SK-N-SH (cell line): ENCODE data around the gene TRPT1. TPM values are rescaled to one million over a fixed set of nuclear protein-coding genes. Genes with fewer than 3 reads are reported as not detected.
"Not testable (repeated sequence)": the region's sequence is repeated elsewhere in the genome, so short reads cannot be mapped to it uniquely, and the experiment has no call there.

ENCODE experiments used
- CTCF ChIA-PET: fragments of 300-600, 350-600 bp; formaldehyde crosslinking; extraction: SDS; loops from one replicate; lab custom pipeline; 2021; lab: Yijun Ruan, JAX
- POLR2A ChIA-PET: fragments of 350-600 bp; sonication (Branson Sonifier 250); formaldehyde crosslinking; extraction: SDS; loops from one replicate; lab custom pipeline; 2020; ENCODE audit warnings: antibody characterized with exemption, inconsistent platforms; lab: Yijun Ruan, JAX
- DNase-seq: peaks from one replicate; pipeline ENCODE4 v3.0.0; 2012
- H2AFZ ChIP-seq: fragments of 200-600 bp; sonication (generic); 2 replicates; pipeline ENCODE4 v1.8.1; 2016; ENCODE audit warnings: antibody characterized with exemption, mild to moderate bottlenecking, low read depth
- H3F3A ChIP-seq: fragments of 200-600 bp; sonication (generic); replicated peaks from 2 replicates; pipeline ENCODE3; 2016; ENCODE audit warnings: antibody characterized with exemption, mild to moderate bottlenecking; ENCODE audit not compliant: insufficient read depth
- H3K27ac ChIP-seq, 2 experiments: fragments of 200-500 bp in 1 of 2; fragments of 200-600 bp in 1 of 2; sonication (Bioruptor generic) in 1 of 2; sonication (generic), shearing (Covaris generic) in 1 of 2; 2 replicates each; pipeline versions ENCODE4 v1.5.1 to v1.6.1; 2014 to 2016; ENCODE audit warnings: low read depth in 2 of 2, inconsistent platforms in 1 of 2, low read length in 1 of 2, mild to moderate bottlenecking in 1 of 2, mixed read lengths in 1 of 2
- H3K27me3 ChIP-seq: fragments of 200-600 bp; sonication (generic), shearing (Covaris generic); 2 replicates; pipeline ENCODE4 v1.6.1; 2016; ENCODE audit warnings: mixed run types; ENCODE audit not compliant: insufficient read depth
- H3K36me3 ChIP-seq, 2 experiments: fragments of 200-500 bp in 1 of 2; fragments of 200-600 bp in 1 of 2; sonication (Bioruptor generic) in 1 of 2; sonication (generic) in 1 of 2; replicated peaks in 1 of 2; 2 replicates each; pipeline versions ENCODE3 to v1.5.1; 2014 to 2016; ENCODE audit warnings: low read length in 1 of 2, mild to moderate bottlenecking in 1 of 2; ENCODE audit not compliant: insufficient read depth in 2 of 2, control insufficient read depth in 1 of 2
- H3K4me1 ChIP-seq, 2 experiments: fragments of 200-500 bp in 1 of 2; fragments of 200-600 bp in 1 of 2; sonication (Bioruptor generic) in 1 of 2; sonication (generic), shearing (Covaris generic) in 1 of 2; 2 replicates each; pipeline versions ENCODE4 v1.5.1 to v1.6.1; 2014 to 2016; ENCODE audit warnings: low read depth in 1 of 2, low read length in 1 of 2, mixed run types in 1 of 2; ENCODE audit not compliant: insufficient read depth in 2 of 2, control insufficient read depth in 1 of 2
- H3K4me2 ChIP-seq: fragments of 200-600 bp; sonication (generic), shearing (Covaris generic); 2 replicates; pipeline ENCODE4 v1.6.1; 2017; ENCODE audit warnings: mixed run types
- H3K4me3 ChIP-seq, 2 experiments: fragments of 200-500 bp in 1 of 2; fragments of 200-600 bp in 1 of 2; sonication (Bioruptor generic) in 1 of 2; sonication (generic), shearing (Covaris generic) in 1 of 2; 2 replicates each; pipeline versions ENCODE4 v1.5.1 to v1.8.1; 2014 to 2016; ENCODE audit warnings: low read depth in 2 of 2, inconsistent platforms in 1 of 2, low read length in 1 of 2, mild to moderate bottlenecking in 1 of 2, mixed read lengths in 1 of 2, moderate library complexity in 1 of 2
- H3K79me2 ChIP-seq: fragments of 200-600 bp; sonication (generic); 2 replicates; pipeline ENCODE4 v1.8.1; 2017; ENCODE audit warnings: mild to moderate bottlenecking; ENCODE audit not compliant: insufficient read depth
- H3K9ac ChIP-seq: fragments of 200-600 bp; sonication (generic); 2 replicates; pipeline ENCODE4 v1.6.1; 2017; ENCODE audit warnings: mixed run types
- H3K9me2 ChIP-seq: fragments of 200-600 bp; sonication (generic); 2 replicates; pipeline ENCODE4 v1.6.1; 2017; ENCODE audit warnings: mixed run types
- H3K9me3 ChIP-seq: fragments of 200-600 bp; sonication (generic); 2 replicates; pipeline ENCODE4 v1.6.1; 2017; ENCODE audit warnings: mixed run types, mild to moderate bottlenecking, moderate library complexity
- H4K20me1 ChIP-seq: fragments of 200-600 bp; sonication (generic); 2 replicates; pipeline ENCODE4 v1.6.1; 2017; ENCODE audit warnings: mild to moderate bottlenecking, mixed run types; ENCODE audit not compliant: insufficient read depth
- CHD2 ChIP-seq: fragments of 150-350 bp; IDR thresholded peaks from 2 replicates; pipeline ENCODE4 v1.6.1; 2018; ENCODE audit warnings: low read length; ENCODE audit not compliant: partially characterized antibody
- FOXM1 ChIP-seq: IDR thresholded peaks from 2 replicates; pipeline ENCODE4 v1.4.0; 2012; ENCODE audit warnings: low read depth, mild to moderate bottlenecking
- JUND ChIP-seq: IDR thresholded peaks from 2 replicates; pipeline ENCODE4 v1.4.0; 2012
- MXI1 ChIP-seq: IDR thresholded peaks from 2 replicates; pipeline ENCODE4 v1.6.1; 2012; ENCODE audit warnings: mild to moderate bottlenecking, low read depth, low read length, improper control_type of control experiment
- NFIC ChIP-seq: IDR thresholded peaks from 2 replicates; pipeline ENCODE4 v1.4.0; 2012; ENCODE audit warnings: borderline replicate concordance
- NRF1 ChIP-seq: IDR thresholded peaks from 2 replicates; pipeline ENCODE4 v1.6.1; 2012; ENCODE audit warnings: low read depth, mild to moderate bottlenecking, low read length
- POLR2AphosphoS5 ChIP-seq: IDR thresholded peaks from 2 replicates; pipeline ENCODE4 v1.6.1; 2012; ENCODE audit warnings: low read depth, low read length
- RAD21 ChIP-seq: IDR thresholded peaks from 2 replicates; pipeline ENCODE4 v1.6.1; 2012; ENCODE audit warnings: mild to moderate bottlenecking, low read length
- REST ChIP-seq: IDR thresholded peaks from 2 replicates; pipeline ENCODE4 v1.6.1; 2012; ENCODE audit warnings: mild to moderate bottlenecking, low read depth, low read length, moderate library complexity
- SIN3A ChIP-seq: IDR thresholded peaks from 2 replicates; pipeline ENCODE4 v1.6.1; 2012; ENCODE audit warnings: low read depth, mild to moderate bottlenecking, low read length, moderate library complexity, borderline replicate concordance
- SMC3 ChIP-seq: IDR thresholded peaks from 2 replicates; pipeline ENCODE4 v1.6.1; 2012; ENCODE audit warnings: low read depth, low read length, improper control_type of control experiment
- TCF12 ChIP-seq: IDR thresholded peaks from 2 replicates; pipeline ENCODE4 v1.4.0; 2012
- TEAD4 ChIP-seq: IDR thresholded peaks from 2 replicates; pipeline ENCODE4 v1.4.0; 2012; ENCODE audit warnings: mild to moderate bottlenecking, borderline replicate concordance; ENCODE audit not compliant: insufficient read depth
- USF1 ChIP-seq: IDR thresholded peaks from 2 replicates; pipeline ENCODE4 v1.4.0; 2012; ENCODE audit warnings: low read depth, borderline replicate concordance
- WGBS: methylation state at CpG from one replicate; pipeline ENCODE4 v1.1.6; 2017; ENCODE audit warnings: low lambda C conversion rate; 5-methylcytosine and 5-hydroxymethylcytosine counted together
- polyA plus RNA-seq, 3 experiments: library from polyadenylated mRNA; depleted of rRNA; stranded (reverse); fragments of >200 nt; gene quantifications; 2 replicates each; pipeline ENCODE4 v1.2.3, GENCODE V29; 2012
- TF ChIP-seq, protein P1 (sequence below): IDR thresholded peaks from 2 replicates; pipeline ENCODE4 v1.4.0; 2012; ENCODE audit warnings: low read depth
- TF ChIP-seq, protein P2 (sequence below): fragments of 150-350 bp; IDR thresholded peaks from 2 replicates; pipeline ENCODE4 v1.6.1; 2016; ENCODE audit warnings: mild to moderate bottlenecking, low read depth, low read length
- TF ChIP-seq, protein P3 (sequence below): IDR thresholded peaks from 2 replicates; pipeline ENCODE4 v1.4.0; 2012; ENCODE audit warnings: low read depth, borderline replicate concordance

TRPT1 gene
- polyA plus RNA-seq, 1 of the 3 experiments (the other 2 are of a cell fraction), result 62.4 TPM

DNA sequence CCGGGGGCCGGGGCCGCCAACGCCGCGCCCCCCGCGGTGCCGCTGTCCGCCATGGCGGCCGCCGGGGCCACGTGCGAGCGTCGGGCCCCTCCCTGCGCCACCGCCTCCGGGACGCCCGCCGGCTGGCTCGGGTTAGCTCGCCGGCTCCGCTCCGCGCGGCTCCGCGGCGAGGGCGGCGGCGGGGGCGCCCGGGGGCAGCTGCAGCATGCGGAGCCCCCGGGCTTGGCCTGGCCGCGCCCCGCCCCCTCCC lies 20.6 kb upstream of the TRPT1 start:
- H2AFZ ChIP-seq, H3K27me3 ChIP-seq, H4K20me1 ChIP-seq, H3K9me3 ChIP-seq, DNase-seq, H3K9me2 ChIP-seq: not testable (repeated sequence)
- CTCF ChIA-PET, result interaction anchor here (1.8 to 3.4 kb wide), 4 partner anchors 14 to 58 kb away, joined by 6 to 20 read pairs (median 12); partner anchors contain the start of gene ESRRA
- Histone ChIP-seq H3K79me2 (peaks cover 49% of the 10 kb centered on the region), H3K9ac (peak overlapping the region; percentile 72; the same call in 1 of the 2 replicates), H3K4me3 (peak overlapping the region; percentile 75 to 98), H3K4me1 (peaks cover 9 to 45% of the 10 kb centered on the region in 2 experiments; a peak in 2 of 4 replicates), H3K27ac (peak overlapping the region in 1 of 2 experiments; percentile 89; a peak in 3 of 4 replicates), H3F3A (peaks cover 11% of the 10 kb centered on the region), H3K4me2 (peak overlapping the region; percentile 77; the same call in 1 of the 2 replicates), H3K36me3 (peaks cover 10 to 14% of the 10 kb centered on the region in 2 experiments)
- no CpG with 5 or more reads among the region's 43 CpGs for WGBS
- POLR2A ChIA-PET, result interaction anchor here (1.0 to 12.4 kb wide), 6 partner anchors 15 to 65 kb away, joined by 3 to 112 read pairs (median 5); no protein-coding TSS in a partner anchor
- 0 out of 2 replicates have a peak, but pooled peaks have one; percentile 29 for TF ChIP-seq MXI1
- TF ChIP-seq, protein P1, sequence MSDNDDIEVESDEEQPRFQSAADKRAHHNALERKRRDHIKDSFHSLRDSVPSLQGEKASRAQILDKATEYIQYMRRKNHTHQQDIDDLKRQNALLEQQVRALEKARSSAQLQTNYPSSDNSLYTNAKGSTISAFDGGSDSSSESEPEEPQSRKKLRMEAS, result peak; percentile 19; the same call in 1 of the 2 replicates

- ChIA-PET POLR2A (interaction anchor here (1.0 to 12.4 kb wide), 9 partner anchors 15 to 65 kb away, joined by 3 to 112 read pairs (median 3); partner anchors contain the start of gene ESRRA), CTCF (interaction anchor here (1.0 to 3.4 kb wide), 6 partner anchors 13 to 1084 kb away, joined by 3 to 20 read pairs (median 8); partner anchors contain the start of genes DNAJC4 and ESRRA)
- no peaks in the 10 kb centered on the region for H3K9me2 ChIP-seq
- peak overlapping the region; percentile 77 for H3K4me2 ChIP-seq
- H3K27me3 ChIP-seq, result no peaks in the 10 kb centered on the region
- H3K4me1 ChIP-seq, result peaks cover 9 to 44% of the 10 kb centered on the region in 2 experiments; a peak in 2 of 4 replicates
- H3K27ac ChIP-seq, result peak overlapping the region; percentile 63 to 89
- H3K4me3 ChIP-seq, result peak overlapping the region; percentile 75 to 98
- H4K20me1 ChIP-seq, result no peaks in the 10 kb centered on the region
- 2% methylated on average over 16 of the region's 46 CpGs for WGBS
- peak overlapping the region; percentile 72 for H3K9ac ChIP-seq
- H3F3A ChIP-seq, result peaks cover 11% of the 10 kb centered on the region
- peak; percentile 58 for DNase-seq
- H3K36me3 ChIP-seq, result peaks cover 10 to 14% of the 10 kb centered on the region in 2 experiments
- H2AFZ ChIP-seq, result no peak overlapping the region
- H3K79me2 ChIP-seq, result peaks cover 48% of the 10 kb centered on the region
- H3K9me3 ChIP-seq, result no peaks in the 10 kb centered on the region
- TF ChIP-seq TEAD4 (no peak; the same call in 1 of the 2 replicates), SIN3A (peak; percentile 24; the same call in 1 of the 2 replicates), MXI1 (no peak), SMC3 (no peak), NRF1 (no peak), USF1 (no peak), REST (no peak), POLR2AphosphoS5 (peak; percentile 16), CHD2 (no peak), NFIC (no peak), TCF12 (0 out of 2 replicates have a peak, but pooled peaks have one; percentile 22), RAD21 (no peak), JUND (no peak; the same call in 1 of the 2 replicates), FOXM1 (no peak)
- TF ChIP-seq, protein P2, sequence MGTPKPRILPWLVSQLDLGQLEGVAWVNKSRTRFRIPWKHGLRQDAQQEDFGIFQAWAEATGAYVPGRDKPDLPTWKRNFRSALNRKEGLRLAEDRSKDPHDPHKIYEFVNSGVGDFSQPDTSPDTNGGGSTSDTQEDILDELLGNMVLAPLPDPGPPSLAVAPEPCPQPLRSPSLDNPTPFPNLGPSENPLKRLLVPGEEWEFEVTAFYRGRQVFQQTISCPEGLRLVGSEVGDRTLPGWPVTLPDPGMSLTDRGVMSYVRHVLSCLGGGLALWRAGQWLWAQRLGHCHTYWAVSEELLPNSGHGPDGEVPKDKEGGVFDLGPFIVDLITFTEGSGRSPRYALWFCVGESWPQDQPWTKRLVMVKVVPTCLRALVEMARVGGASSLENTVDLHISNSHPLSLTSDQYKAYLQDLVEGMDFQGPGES, result no peak
- TF ChIP-seq, protein P3, sequence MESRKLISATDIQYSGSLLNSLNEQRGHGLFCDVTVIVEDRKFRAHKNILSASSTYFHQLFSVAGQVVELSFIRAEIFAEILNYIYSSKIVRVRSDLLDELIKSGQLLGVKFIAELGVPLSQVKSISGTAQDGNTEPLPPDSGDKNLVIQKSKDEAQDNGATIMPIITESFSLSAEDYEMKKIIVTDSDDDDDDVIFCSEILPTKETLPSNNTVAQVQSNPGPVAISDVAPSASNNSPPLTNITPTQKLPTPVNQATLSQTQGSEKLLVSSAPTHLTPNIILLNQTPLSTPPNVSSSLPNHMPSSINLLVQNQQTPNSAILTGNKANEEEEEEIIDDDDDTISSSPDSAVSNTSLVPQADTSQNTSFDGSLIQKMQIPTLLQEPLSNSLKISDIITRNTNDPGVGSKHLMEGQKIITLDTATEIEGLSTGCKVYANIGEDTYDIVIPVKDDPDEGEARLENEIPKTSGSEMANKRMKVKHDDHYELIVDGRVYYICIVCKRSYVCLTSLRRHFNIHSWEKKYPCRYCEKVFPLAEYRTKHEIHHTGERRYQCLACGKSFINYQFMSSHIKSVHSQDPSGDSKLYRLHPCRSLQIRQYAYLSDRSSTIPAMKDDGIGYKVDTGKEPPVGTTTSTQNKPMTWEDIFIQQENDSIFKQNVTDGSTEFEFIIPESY, result no peak
Measured at GRCh38 chr11:64245797-64246620, 20.0 kb upstream of the TRPT1 start.
